Measurements from ENCODE around the gene PERCC1.
"Not testable (repeated sequence)": the region's sequence is repeated elsewhere in the genome, so short reads cannot be mapped to it uniquely, and the experiment has no call there.

Gene PERCC1

DNA sequence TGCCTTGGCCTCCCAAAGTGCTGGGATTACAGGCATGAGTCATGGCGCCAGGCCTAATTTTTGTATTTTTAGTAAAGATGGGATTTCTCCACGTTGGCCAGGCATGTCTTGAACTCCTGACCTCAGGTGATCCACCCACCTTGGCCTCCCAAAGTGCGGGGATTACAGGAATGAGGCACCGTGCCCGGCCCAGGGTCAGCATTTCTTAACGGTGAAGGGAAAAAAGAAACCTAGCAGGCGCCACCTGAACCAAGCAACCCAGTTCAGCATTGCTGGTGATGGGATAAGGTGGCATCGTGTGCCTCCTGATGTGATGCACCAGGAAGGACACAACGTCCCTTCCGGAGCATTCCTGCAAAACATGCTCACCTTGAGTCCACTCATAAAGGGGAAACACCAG lies 46.2 kb downstream of the PERCC1 start:
- Histone ChIP-seq H3K9me3 (ENCODE audit: control insufficient read depth, low read length) (no peaks in the 10 kb centered on the region), H3K27ac (ENCODE audit: insufficient read depth, low read depth, low read length, poor library complexity, severe bottlenecking) (no peak overlapping the region), H3K27me3 (ENCODE audit: control insufficient read depth, insufficient read depth, low read length, poor library complexity, severe bottlenecking) (peaks cover 4% of the 10 kb centered on the region), H3K4me1 (ENCODE audit: control insufficient read depth, insufficient read depth, low read length) (no peaks in the 10 kb centered on the region), H3K36me3 (ENCODE audit: control insufficient read depth, insufficient read depth, low read length) (no peaks in the 10 kb centered on the region), H3K4me3 (ENCODE audit: insufficient read depth, low read depth, low read length) (no peak overlapping the region)
- WGBS, 2 experiments, result 91 to 94% methylated on average over 10 of the region's 10 CpGs

DNA sequence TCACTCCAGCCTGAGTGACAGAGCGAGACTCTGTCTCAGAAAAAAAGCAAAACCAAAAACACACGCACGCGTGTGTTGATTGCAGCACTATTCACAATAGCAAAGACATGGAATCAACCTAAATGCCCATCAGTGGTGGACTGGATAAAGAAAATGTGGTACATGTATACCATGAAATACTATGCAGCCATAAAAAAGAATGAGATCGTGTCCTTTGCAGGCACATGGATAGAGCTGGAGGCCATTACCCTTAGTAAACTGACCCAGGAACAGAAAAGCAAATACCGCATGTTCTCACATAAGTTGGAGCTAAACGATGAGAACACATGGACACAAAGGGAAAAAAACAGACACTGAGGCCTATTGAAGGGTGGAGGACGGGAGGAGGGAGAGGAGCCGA lies 48.1 kb downstream of the PERCC1 start:
- H3K4me1 ChIP-seq (ENCODE audit: control insufficient read depth, insufficient read depth, low read length); H3K9me3 ChIP-seq (ENCODE audit: control insufficient read depth, low read length); H3K27ac ChIP-seq (ENCODE audit: insufficient read depth, low read depth, low read length, poor library complexity, severe bottlenecking); H3K4me3 ChIP-seq (ENCODE audit: insufficient read depth, low read depth, low read length); H3K36me3 ChIP-seq (ENCODE audit: control insufficient read depth, insufficient read depth, low read length): not testable (repeated sequence)
- 94 to 95% methylated on average over 9 of the region's 9 CpGs for WGBS, 2 experiments
- H3K27me3 ChIP-seq (ENCODE audit: control insufficient read depth, insufficient read depth, low read length, poor library complexity, severe bottlenecking), result peaks cover 14% of the 10 kb centered on the region

DNA sequence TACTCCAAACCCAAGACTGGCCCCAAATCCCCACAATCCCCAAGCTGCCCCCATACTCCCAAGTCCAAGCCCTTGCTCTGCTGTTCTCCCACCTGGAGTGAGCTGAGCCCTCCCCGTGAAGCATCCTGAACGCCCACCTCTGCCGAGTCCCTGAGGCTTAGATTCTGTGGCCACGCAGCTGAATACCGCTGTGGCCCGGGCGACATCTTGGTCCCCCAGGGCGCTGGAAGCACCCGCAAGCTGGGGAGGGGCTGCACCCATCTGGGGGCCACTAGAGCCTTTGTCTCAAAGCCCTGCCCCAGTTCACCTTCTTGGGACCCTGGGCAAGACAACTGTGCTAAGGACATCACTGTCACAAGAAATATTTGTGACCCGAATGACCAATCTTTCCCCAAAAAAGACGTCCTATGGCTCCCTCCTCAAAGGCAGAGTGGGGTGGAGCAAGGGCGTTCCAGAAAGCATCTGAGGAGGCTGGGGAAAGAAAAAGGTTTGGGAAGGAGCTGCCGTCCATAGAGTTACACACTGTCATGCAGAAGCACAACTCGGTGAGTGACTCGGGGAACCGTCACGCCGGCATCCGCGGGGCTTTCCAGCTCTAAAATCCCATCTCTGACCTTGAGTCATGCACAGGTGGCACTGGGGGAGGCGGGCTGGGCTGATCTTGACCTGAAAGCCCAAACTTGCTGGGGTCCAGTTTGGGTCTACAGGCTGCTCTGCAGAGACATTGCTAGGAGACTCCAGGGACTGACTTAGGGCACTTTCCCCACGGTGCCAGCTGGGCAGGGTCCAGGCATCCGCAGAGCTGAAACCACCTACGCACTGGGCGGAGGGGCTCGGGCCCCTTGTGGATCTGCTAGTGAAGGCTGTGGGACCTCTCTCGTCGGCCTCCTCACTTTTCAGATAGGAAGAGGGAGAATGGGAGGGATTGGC lies 51.3 kb downstream of the PERCC1 start:
- no peaks in the 10 kb centered on the region for H3K9me3 ChIP-seq (ENCODE audit: control insufficient read depth, low read length)
- H3K27ac ChIP-seq (ENCODE audit: insufficient read depth, low read depth, low read length, poor library complexity, severe bottlenecking), result no peak overlapping the region
- H3K27me3 ChIP-seq (ENCODE audit: control insufficient read depth, insufficient read depth, low read length, poor library complexity, severe bottlenecking), result peaks cover 14% of the 10 kb centered on the region
- no peaks in the 10 kb centered on the region for H3K4me1 ChIP-seq (ENCODE audit: control insufficient read depth, insufficient read depth, low read length)
- H3K4me3 ChIP-seq (ENCODE audit: insufficient read depth, low read depth, low read length), result no peak overlapping the region
- no peaks in the 10 kb centered on the region for H3K36me3 ChIP-seq (ENCODE audit: control insufficient read depth, insufficient read depth, low read length)
- 86 to 88% methylated on average over 28 of the region's 28 CpGs for WGBS, 2 experiments

Measured in ectodermal cell (in vitro differentiated cells).